ENCODE data around the gene SEMA5B.

SEMA5B gene

DNA sequence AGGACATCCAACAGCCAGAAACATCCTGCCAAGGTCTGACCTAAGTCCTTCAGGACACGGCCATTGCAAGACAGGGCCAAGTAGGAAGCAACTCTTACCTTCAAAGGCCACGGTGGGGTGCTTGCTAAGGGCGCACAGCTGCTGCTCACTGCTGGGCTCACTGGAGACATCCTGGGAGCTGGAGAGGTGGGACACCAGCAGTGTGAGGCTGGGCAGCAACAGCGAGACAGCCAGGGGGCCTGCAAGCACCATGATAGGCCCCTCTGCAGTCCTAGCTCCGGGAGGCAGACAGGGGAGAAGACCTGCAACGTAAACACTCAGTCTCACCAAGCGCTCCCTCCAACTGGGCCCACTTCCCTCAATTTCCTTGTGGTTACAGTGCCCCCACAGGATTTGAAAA, 79.2 kb downstream of the SEMA5B start:
- H3K27me3 ChIP-seq (ENCODE audit: insufficient read depth, low read length), result no peaks in the 10 kb centered on the region
- H3K9ac ChIP-seq (ENCODE audit: low read length), result no peak overlapping the region
- peaks cover 11 to 12% of the 10 kb centered on the region in 2 experiments for H3K4me1 ChIP-seq (ENCODE audit: control insufficient read depth in 1 of 2, insufficient read depth in 2 of 2, low read length in 2 of 2)
- no peak overlapping the region for H2AK5ac ChIP-seq (ENCODE audit: low read length)
- H2AFZ ChIP-seq (ENCODE audit: insufficient read depth, low read length, poor library complexity), result no peak overlapping the region
- H4K12ac ChIP-seq (ENCODE audit: low read depth, low read length), result no peak overlapping the region
- H4K91ac ChIP-seq (ENCODE audit: low read depth, low read length), result peak overlapping the region; percentile 9
- DNase-seq, result no peak
- no peak overlapping the region for H4K8ac ChIP-seq (ENCODE audit: low read depth, low read length)
- H3K14ac ChIP-seq (ENCODE audit: low read length), result no peak overlapping the region
- no peaks in the 10 kb centered on the region for H3K79me2 ChIP-seq (ENCODE audit: control insufficient read depth, insufficient read depth, low read length, poor library complexity)
- H3K79me1 ChIP-seq (ENCODE audit: low read length), result peaks cover 8% of the 10 kb centered on the region
- H3K4ac ChIP-seq (ENCODE audit: low read depth, low read length), result no peak overlapping the region
- no peaks in the 10 kb centered on the region for H3K36me3 ChIP-seq (ENCODE audit: control insufficient read depth in 1 of 2, insufficient read depth in 2 of 2, low read length in 2 of 2)
- no peak overlapping the region for H3K27ac ChIP-seq (ENCODE audit: low read depth, low read length)
- no peak overlapping the region for H2BK5ac ChIP-seq (ENCODE audit: low read depth, low read length, poor library complexity)
- H2BK12ac ChIP-seq (ENCODE audit: low read length), result no peak overlapping the region
- H3K18ac ChIP-seq (ENCODE audit: low read length), result no peak overlapping the region
- no peak overlapping the region for H3K4me3 ChIP-seq (ENCODE audit: low read depth, low read length)
- no peak overlapping the region for H2BK120ac ChIP-seq (ENCODE audit: insufficient read depth, low read length, poor library complexity)
- no CpG with 5 or more reads among the region's 7 CpGs for WGBS (ENCODE audit: extremely low coverage, insufficient coverage, insufficient read length)
- no peak overlapping the region for H3K23ac ChIP-seq (ENCODE audit: low read length)
- H3K4me2 ChIP-seq (ENCODE audit: low read length), result no peak overlapping the region
- peaks cover 4% of the 10 kb centered on the region for H3K9me3 ChIP-seq (ENCODE audit: insufficient read depth, low read depth, low read length)

DNA sequence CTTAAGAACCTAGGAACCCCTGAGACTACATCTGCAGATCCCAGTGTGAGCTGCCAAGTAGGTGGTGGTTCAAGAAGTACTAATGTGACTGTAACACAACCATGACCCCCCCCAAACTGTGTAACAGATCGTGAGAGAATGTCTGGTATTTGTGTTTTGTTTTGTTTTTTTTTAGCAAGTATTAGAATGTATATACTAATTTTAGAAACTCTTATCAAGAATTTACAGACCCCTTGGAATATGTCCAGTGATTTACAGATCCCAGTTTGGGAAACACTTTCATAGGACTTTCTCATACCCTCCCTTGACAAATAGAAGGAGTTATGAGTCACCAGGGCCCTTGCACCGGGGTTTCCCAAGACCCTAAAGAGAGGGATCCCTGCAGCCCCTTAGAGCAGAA, 79.8 kb downstream of the SEMA5B start:
- H2BK5ac ChIP-seq (ENCODE audit: low read depth, low read length, poor library complexity), result no peak overlapping the region
- no peak overlapping the region for H4K91ac ChIP-seq (ENCODE audit: low read depth, low read length)
- no peaks in the 10 kb centered on the region for H3K27me3 ChIP-seq (ENCODE audit: insufficient read depth, low read length)
- no peak overlapping the region for H2BK120ac ChIP-seq (ENCODE audit: insufficient read depth, low read length, poor library complexity)
- H2BK12ac ChIP-seq (ENCODE audit: low read length), result no peak overlapping the region
- H3K79me1 ChIP-seq (ENCODE audit: low read length), result peaks cover 6% of the 10 kb centered on the region
- H3K9ac ChIP-seq (ENCODE audit: low read length), result no peak overlapping the region
- no peak overlapping the region for H2AFZ ChIP-seq (ENCODE audit: insufficient read depth, low read length, poor library complexity)
- no peak overlapping the region for H3K4ac ChIP-seq (ENCODE audit: low read depth, low read length)
- no peaks in the 10 kb centered on the region for H3K36me3 ChIP-seq (ENCODE audit: control insufficient read depth in 1 of 2, insufficient read depth in 2 of 2, low read length in 2 of 2)
- H3K27ac ChIP-seq (ENCODE audit: low read depth, low read length), result no peak overlapping the region
- no peak overlapping the region for H3K18ac ChIP-seq (ENCODE audit: low read length)
- H3K4me2 ChIP-seq (ENCODE audit: low read length), result no peak overlapping the region
- peaks cover 4% of the 10 kb centered on the region for H3K9me3 ChIP-seq (ENCODE audit: insufficient read depth, low read depth, low read length)
- WGBS (ENCODE audit: extremely low coverage, insufficient coverage, insufficient read length), result no CpG with 5 or more reads among the region's 2 CpGs
- DNase-seq, result no peak
- H4K8ac ChIP-seq (ENCODE audit: low read depth, low read length), result no peak overlapping the region
- H2AK5ac ChIP-seq (ENCODE audit: low read length), result no peak overlapping the region
- peaks cover 7 to 8% of the 10 kb centered on the region in 2 experiments for H3K4me1 ChIP-seq (ENCODE audit: control insufficient read depth in 1 of 2, insufficient read depth in 2 of 2, low read length in 2 of 2)
- H4K12ac ChIP-seq (ENCODE audit: low read depth, low read length), result no peak overlapping the region
- no peak overlapping the region for H3K4me3 ChIP-seq (ENCODE audit: low read depth, low read length)
- H3K14ac ChIP-seq (ENCODE audit: low read length), result no peak overlapping the region
- no peak overlapping the region for H3K23ac ChIP-seq (ENCODE audit: low read length)
- H3K79me2 ChIP-seq (ENCODE audit: control insufficient read depth, insufficient read depth, low read length, poor library complexity), result no peaks in the 10 kb centered on the region

DNA sequence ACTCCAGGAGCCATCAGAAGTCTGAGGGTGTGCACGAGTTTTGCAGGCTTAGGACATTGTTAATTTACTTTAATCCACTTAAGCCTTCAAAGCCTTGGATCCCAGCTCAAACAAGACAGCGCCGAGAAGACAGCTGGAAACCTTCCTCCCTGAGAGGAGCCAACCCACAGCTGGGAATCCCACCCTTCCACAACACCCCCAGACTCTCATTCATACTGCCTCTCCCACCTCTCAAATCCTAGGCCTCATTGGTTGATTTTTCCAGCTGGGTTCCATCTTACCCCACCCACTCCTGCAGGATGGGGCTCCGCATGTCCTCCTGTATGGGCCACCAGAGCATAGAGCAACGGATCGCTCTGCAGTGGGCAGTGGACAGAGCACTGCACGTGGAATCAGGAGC, 80.4 kb downstream of the SEMA5B start:
- Histone ChIP-seq H3K4ac (ENCODE audit: low read depth, low read length) (no peak overlapping the region), H2AFZ (ENCODE audit: insufficient read depth, low read length, poor library complexity) (no peak overlapping the region), H3K9me3 (ENCODE audit: insufficient read depth, low read depth, low read length) (peaks cover 4% of the 10 kb centered on the region), H3K27ac (ENCODE audit: low read depth, low read length) (no peak overlapping the region), H3K9ac (ENCODE audit: low read length) (no peak overlapping the region), H3K79me2 (ENCODE audit: control insufficient read depth, insufficient read depth, low read length, poor library complexity) (no peaks in the 10 kb centered on the region), H2BK120ac (ENCODE audit: insufficient read depth, low read length, poor library complexity) (no peak overlapping the region), H4K12ac (ENCODE audit: low read depth, low read length) (no peak overlapping the region), H2BK5ac (ENCODE audit: low read depth, low read length, poor library complexity) (no peak overlapping the region), H3K27me3 (ENCODE audit: insufficient read depth, low read length) (no peaks in the 10 kb centered on the region), H3K14ac (ENCODE audit: low read length) (no peak overlapping the region), H4K91ac (ENCODE audit: low read depth, low read length) (no peak overlapping the region), H3K23ac (ENCODE audit: low read length) (no peak overlapping the region), H2AK5ac (ENCODE audit: low read length) (no peak overlapping the region), H2BK12ac (ENCODE audit: low read length) (no peak overlapping the region), H3K4me1 (ENCODE audit: control insufficient read depth in 1 of 2, insufficient read depth in 2 of 2, low read length in 2 of 2) (peaks cover 4% of the 10 kb centered on the region in 2 experiments), H3K18ac (ENCODE audit: low read length) (no peak overlapping the region), H3K4me2 (ENCODE audit: low read length) (no peak overlapping the region), H3K36me3 (ENCODE audit: control insufficient read depth in 1 of 2, insufficient read depth in 2 of 2, low read length in 2 of 2) (no peaks in the 10 kb centered on the region), H3K4me3 (ENCODE audit: low read depth, low read length) (no peak overlapping the region), H4K8ac (ENCODE audit: low read depth, low read length) (no peak overlapping the region), H3K79me1 (ENCODE audit: low read length) (peaks cover 4% of the 10 kb centered on the region)
- no peak for DNase-seq
- no CpG with 5 or more reads among the region's 7 CpGs for WGBS (ENCODE audit: extremely low coverage, insufficient coverage, insufficient read length)

DNA sequence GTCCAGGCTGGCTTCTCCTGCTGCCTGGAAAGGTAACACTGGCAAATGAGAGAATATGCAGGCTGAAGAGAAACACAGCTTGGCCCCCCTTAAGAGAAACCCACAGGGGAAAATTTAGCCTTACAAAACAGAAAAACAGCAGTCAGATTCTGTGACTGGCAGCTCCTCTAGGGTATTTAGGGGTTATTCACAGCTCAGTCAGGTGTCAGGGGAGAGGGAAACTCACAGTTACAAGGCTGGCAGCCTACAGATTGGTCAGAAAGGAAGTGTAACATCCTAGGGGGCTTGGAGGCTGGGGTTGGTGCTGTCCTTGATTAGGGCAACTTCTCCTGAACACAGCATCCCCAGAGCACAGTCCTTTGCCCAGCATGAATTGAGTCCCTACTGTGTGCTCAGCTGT, 81.4 kb downstream of the SEMA5B start:
- H3K14ac ChIP-seq (ENCODE audit: low read length), result no peak overlapping the region
- no peaks in the 10 kb centered on the region for H3K79me2 ChIP-seq (ENCODE audit: control insufficient read depth, insufficient read depth, low read length, poor library complexity)
- H3K9ac ChIP-seq (ENCODE audit: low read length), result peak overlapping the region; percentile 7
- no peak overlapping the region for H2BK5ac ChIP-seq (ENCODE audit: low read depth, low read length, poor library complexity)
- H3K4me3 ChIP-seq (ENCODE audit: low read depth, low read length), result no peak overlapping the region
- no peak overlapping the region for H2BK12ac ChIP-seq (ENCODE audit: low read length)
- no peak overlapping the region for H2BK120ac ChIP-seq (ENCODE audit: insufficient read depth, low read length, poor library complexity)
- H2AFZ ChIP-seq (ENCODE audit: insufficient read depth, low read length, poor library complexity), result no peak overlapping the region
- no peak for DNase-seq
- no peaks in the 10 kb centered on the region for H3K36me3 ChIP-seq (ENCODE audit: control insufficient read depth in 1 of 2, insufficient read depth in 2 of 2, low read length in 2 of 2)
- H3K9me3 ChIP-seq (ENCODE audit: insufficient read depth, low read depth, low read length), result peaks cover 2% of the 10 kb centered on the region
- H3K79me1 ChIP-seq (ENCODE audit: low read length), result no peaks in the 10 kb centered on the region
- H3K27me3 ChIP-seq (ENCODE audit: insufficient read depth, low read length), result no peaks in the 10 kb centered on the region
- no peak overlapping the region for H4K8ac ChIP-seq (ENCODE audit: low read depth, low read length)
- no peak overlapping the region for H3K27ac ChIP-seq (ENCODE audit: low read depth, low read length)
- H3K4me1 ChIP-seq (ENCODE audit: control insufficient read depth in 1 of 2, insufficient read depth in 2 of 2, low read length in 2 of 2), result no peaks in the 10 kb centered on the region
- no peak overlapping the region for H2AK5ac ChIP-seq (ENCODE audit: low read length)
- H4K91ac ChIP-seq (ENCODE audit: low read depth, low read length), result no peak overlapping the region
- H4K12ac ChIP-seq (ENCODE audit: low read depth, low read length), result no peak overlapping the region
- H3K4ac ChIP-seq (ENCODE audit: low read depth, low read length), result no peak overlapping the region
- no peak overlapping the region for H3K4me2 ChIP-seq (ENCODE audit: low read length)
- H3K23ac ChIP-seq (ENCODE audit: low read length), result no peak overlapping the region
- H3K18ac ChIP-seq (ENCODE audit: low read length), result no peak overlapping the region
